HCT116 (cell line): ENCODE measurements around the gene HIPK2.

Source experiments
- CEBPB ChIP-seq: IDR thresholded peaks from 2 replicates; pipeline ENCODE4 v1.6.1; 2012; ENCODE audit warnings: low read depth
- EGR1 ChIP-seq: IDR thresholded peaks from 2 replicates; pipeline ENCODE4 v1.6.1; 2012; ENCODE audit warnings: low read depth
- EZH2 ChIP-seq: fragments of 200-600 bp; sonication (generic); IDR thresholded peaks from 2 replicates; pipeline ENCODE4 v1.6.1; 2017; ENCODE audit warnings: antibody characterized with exemption, mixed run types
- EZH2phosphoT487 ChIP-seq: fragments of 200-600 bp; IDR thresholded peaks from 2 replicates; pipeline ENCODE4 v1.6.1; 2018; ENCODE audit warnings: antibody characterized with exemption, borderline replicate concordance
- POLR2A ChIP-seq: IDR thresholded peaks from 2 replicates; pipeline ENCODE4 v1.7.0; 2011; ENCODE audit warnings: borderline replicate concordance; ENCODE audit not compliant: insufficient read depth, insufficient read length; ENCODE audit errors: extremely low read depth
- POLR2AphosphoS5 ChIP-seq: IDR thresholded peaks from 2 replicates; pipeline ENCODE4 v1.6.1; 2011; ENCODE audit warnings: mild to moderate bottlenecking, low read depth, low read length, moderate library complexity
- RAD21 ChIP-seq: IDR thresholded peaks from 2 replicates; pipeline ENCODE4 v1.6.1; 2012; ENCODE audit warnings: low read depth, mild to moderate bottlenecking
- SIN3A ChIP-seq: IDR thresholded peaks from 2 replicates; pipeline ENCODE4 v1.6.1; 2012; ENCODE audit warnings: low read depth
- ZNF274 ChIP-seq: fragments of 200-500 bp; sonication (Bioruptor generic); IDR thresholded peaks from 2 replicates; pipeline ENCODE4 v1.6.1; 2014; ENCODE audit warnings: mild to moderate bottlenecking, low read depth, low read length, inconsistent platforms
- TF ChIP-seq, protein P1 (sequence below): IDR thresholded peaks from 2 replicates; pipeline ENCODE4 v1.6.1; 2012; ENCODE audit warnings: low read depth
- TF ChIP-seq, protein P2 (sequence below), 3 experiments: fragments of 200-600 bp in 1 of 3; sonication (generic) in 1 of 3; IDR thresholded peaks in 2 of 3; conservative IDR thresholded peaks in 1 of 3; 2 replicates each; pipeline ENCODE4 v1.5.1; 2012 to 2017; ENCODE audit warnings: low read depth in 2 of 3, low read length in 2 of 3, antibody characterized with exemption in 1 of 3, borderline replicate concordance in 1 of 3, control low read depth in 1 of 3, mild to moderate bottlenecking in 1 of 3, mixed read lengths in 1 of 3, mixed run types in 1 of 3, moderate library complexity in 1 of 3; ENCODE audit not compliant: insufficient read depth in 1 of 3
- TF ChIP-seq, protein P3 (sequence below): IDR thresholded peaks from 2 replicates; pipeline ENCODE4 v1.6.1; 2012

DNA sequence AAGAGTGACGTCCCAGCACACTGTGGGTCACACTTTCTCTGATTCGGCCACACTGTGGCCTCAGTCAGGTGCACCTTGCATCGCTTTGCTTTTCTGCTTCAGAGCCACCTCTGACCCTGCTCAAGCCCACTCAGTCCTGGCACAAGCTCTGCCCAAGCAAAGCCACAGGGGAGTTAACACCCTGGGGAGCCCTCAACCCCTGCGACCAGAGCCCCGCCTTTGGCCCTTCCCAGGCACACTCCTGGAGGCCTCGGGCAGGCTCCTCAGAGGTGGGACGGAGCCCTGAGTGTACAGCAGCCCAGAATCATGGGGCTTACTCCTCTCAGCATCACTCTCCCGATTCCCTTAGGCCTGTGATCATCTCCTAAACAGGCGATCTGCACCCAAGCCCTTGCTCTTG lies 71.0 kb downstream of the HIPK2 start:
- TF ChIP-seq, protein P1, sequence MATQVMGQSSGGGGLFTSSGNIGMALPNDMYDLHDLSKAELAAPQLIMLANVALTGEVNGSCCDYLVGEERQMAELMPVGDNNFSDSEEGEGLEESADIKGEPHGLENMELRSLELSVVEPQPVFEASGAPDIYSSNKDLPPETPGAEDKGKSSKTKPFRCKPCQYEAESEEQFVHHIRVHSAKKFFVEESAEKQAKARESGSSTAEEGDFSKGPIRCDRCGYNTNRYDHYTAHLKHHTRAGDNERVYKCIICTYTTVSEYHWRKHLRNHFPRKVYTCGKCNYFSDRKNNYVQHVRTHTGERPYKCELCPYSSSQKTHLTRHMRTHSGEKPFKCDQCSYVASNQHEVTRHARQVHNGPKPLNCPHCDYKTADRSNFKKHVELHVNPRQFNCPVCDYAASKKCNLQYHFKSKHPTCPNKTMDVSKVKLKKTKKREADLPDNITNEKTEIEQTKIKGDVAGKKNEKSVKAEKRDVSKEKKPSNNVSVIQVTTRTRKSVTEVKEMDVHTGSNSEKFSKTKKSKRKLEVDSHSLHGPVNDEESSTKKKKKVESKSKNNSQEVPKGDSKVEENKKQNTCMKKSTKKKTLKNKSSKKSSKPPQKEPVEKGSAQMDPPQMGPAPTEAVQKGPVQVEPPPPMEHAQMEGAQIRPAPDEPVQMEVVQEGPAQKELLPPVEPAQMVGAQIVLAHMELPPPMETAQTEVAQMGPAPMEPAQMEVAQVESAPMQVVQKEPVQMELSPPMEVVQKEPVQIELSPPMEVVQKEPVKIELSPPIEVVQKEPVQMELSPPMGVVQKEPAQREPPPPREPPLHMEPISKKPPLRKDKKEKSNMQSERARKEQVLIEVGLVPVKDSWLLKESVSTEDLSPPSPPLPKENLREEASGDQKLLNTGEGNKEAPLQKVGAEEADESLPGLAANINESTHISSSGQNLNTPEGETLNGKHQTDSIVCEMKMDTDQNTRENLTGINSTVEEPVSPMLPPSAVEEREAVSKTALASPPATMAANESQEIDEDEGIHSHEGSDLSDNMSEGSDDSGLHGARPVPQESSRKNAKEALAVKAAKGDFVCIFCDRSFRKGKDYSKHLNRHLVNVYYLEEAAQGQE: no peak
- TF ChIP-seq, protein P2, sequence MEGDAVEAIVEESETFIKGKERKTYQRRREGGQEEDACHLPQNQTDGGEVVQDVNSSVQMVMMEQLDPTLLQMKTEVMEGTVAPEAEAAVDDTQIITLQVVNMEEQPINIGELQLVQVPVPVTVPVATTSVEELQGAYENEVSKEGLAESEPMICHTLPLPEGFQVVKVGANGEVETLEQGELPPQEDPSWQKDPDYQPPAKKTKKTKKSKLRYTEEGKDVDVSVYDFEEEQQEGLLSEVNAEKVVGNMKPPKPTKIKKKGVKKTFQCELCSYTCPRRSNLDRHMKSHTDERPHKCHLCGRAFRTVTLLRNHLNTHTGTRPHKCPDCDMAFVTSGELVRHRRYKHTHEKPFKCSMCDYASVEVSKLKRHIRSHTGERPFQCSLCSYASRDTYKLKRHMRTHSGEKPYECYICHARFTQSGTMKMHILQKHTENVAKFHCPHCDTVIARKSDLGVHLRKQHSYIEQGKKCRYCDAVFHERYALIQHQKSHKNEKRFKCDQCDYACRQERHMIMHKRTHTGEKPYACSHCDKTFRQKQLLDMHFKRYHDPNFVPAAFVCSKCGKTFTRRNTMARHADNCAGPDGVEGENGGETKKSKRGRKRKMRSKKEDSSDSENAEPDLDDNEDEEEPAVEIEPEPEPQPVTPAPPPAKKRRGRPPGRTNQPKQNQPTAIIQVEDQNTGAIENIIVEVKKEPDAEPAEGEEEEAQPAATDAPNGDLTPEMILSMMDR (IDR thresholded peaks at IDR 0.05 in 2 of 3, conservative IDR thresholded peaks at IDR 0.05 in 1 of 3; ENCODE audit: borderline replicate concordance in 1 of 3, insufficient read depth in 1 of 3, low read depth in 2 of 3, low read length in 2 of 3): no peak
- TF ChIP-seq POLR2A (no peak), SIN3A (no peak), EGR1 (no peak), ZNF274 (no peak), CEBPB (no peak), RAD21 (no peak), EZH2 (no peak), POLR2AphosphoS5 (no peak), EZH2phosphoT487 (no peak)
- TF ChIP-seq, protein P3, sequence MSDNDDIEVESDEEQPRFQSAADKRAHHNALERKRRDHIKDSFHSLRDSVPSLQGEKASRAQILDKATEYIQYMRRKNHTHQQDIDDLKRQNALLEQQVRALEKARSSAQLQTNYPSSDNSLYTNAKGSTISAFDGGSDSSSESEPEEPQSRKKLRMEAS: no peak
